ENCODE data around the gene ATP11A. TPM values are rescaled to one million over a fixed set of nuclear protein-coding genes. Genes with fewer than 3 reads are reported as not detected.
"Not testable (repeated sequence)": the region's sequence is repeated elsewhere in the genome, so short reads cannot be mapped to it uniquely, and the experiment has no call there.

Gene ATP11A
- total RNA-seq, 2 donors from 2014 or later, result 15.2 to 38.4 TPM

DNA sequence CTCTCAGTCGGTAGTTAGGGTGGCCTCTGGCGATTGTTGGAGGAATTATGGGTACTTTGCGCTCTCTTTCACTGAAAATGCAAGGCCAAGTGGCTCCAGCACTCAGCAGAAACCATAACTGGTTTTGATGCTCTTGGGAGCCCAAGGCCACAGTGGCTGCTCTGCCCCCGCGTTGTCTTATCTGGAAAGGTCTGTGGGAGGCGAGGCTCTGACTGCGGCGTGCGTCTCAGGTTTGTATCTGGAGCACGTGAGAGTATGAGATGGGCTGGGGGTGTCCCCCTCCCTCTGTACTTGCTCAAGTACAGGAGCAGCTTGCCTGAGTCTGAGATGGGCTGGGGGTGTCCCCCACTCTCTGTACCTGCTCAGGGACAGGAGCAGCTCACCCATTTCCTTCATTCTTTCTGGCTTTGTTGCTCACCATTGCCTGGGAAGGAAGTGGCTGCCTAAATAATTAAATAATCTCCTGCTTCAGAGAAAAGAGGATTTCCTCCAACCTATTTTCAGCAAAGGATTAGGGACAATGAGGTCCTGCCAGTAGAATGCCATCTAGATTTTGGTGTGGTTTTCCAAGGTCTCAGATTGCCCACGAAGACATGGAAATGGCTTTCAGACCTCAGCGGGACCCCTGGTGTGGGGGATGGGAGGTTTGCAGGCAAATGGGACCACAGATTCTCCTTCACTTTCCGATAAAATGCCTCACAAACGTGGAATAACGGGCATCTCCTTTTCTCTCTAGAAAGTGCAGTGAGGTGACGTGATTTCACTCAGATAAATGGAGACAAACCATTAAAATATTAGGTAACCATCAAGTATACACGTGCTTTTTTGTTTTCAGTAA, 14.7 kb downstream of the ATP11A start:
- DNase-seq (ENCODE audit: low spot score) (no peak), ATAC-seq (ENCODE audit: insufficient number of reproducible peaks, low FRiP score, low read depth) (no peak)
- no peaks in the 10 kb centered on the region for H3K9me3 ChIP-seq
- H3K4me1 ChIP-seq (ENCODE audit: control insufficient read depth in 1 of 2, low read depth in 2 of 2), result no peaks in the 10 kb centered on the region
- TF ChIP-seq CTCF (IDR thresholded peaks at IDR 0.05), result no peak
- H3K27ac ChIP-seq, result no peak overlapping the region
- no peaks in the 10 kb centered on the region for H3K27me3 ChIP-seq (replicated peaks; ENCODE audit: insufficient read depth)
- no peaks in the 10 kb centered on the region for H3K36me3 ChIP-seq
- H3K4me3 ChIP-seq, result no peak overlapping the region

- no peak for ATAC-seq (ENCODE audit: insufficient number of reproducible peaks, low FRiP score, low read depth)
- no peak overlapping the region for H3K27ac ChIP-seq
Observed at GRCh38 chr13:112705286-112705685, 15.4 kb downstream of the ATP11A start.

DNA sequence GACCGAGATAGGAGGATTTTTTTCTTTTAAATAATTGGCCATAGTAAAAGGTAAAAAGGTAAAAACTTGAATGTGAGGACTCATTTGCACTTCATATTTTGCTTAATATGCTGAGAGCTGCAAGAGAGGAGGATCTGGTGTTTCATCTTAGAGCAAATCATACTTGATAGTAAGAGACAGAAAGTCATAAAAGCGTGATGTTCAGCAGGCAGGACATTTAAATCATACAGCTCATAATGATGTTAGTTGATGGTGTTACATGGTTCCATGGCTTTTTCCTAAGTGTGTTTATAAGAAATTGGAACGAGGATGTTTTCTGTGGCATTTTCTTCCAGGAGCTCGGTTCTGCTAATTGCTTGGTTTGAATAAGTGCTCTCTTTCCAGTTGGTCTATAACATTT, 16.3 kb downstream of the ATP11A start:
- H3K9me3 ChIP-seq, result no peaks in the 10 kb centered on the region
- no peaks in the 10 kb centered on the region for H3K36me3 ChIP-seq
- H3K4me3 ChIP-seq, result no peak overlapping the region
- TF ChIP-seq CTCF (IDR thresholded peaks at IDR 0.05), result no peak
- no peak overlapping the region for H3K27ac ChIP-seq
- H3K4me1 ChIP-seq (ENCODE audit: control insufficient read depth in 1 of 2, low read depth in 2 of 2), result peaks cover 0 to 2% of the 10 kb centered on the region in 2 donors
- no peaks in the 10 kb centered on the region for H3K27me3 ChIP-seq (replicated peaks; ENCODE audit: insufficient read depth)
- ATAC-seq (ENCODE audit: insufficient number of reproducible peaks, low FRiP score, low read depth) (no peak), DNase-seq (ENCODE audit: low spot score) (no peak)

More at GRCh38 chr13:112705286-112705685, 15.4 kb downstream of the ATP11A start:
- Histone ChIP-seq H3K9me3 (no peaks in the 10 kb centered on the region), H3K4me3 (no peak overlapping the region), H3K36me3 (no peaks in the 10 kb centered on the region), H3K4me1 (ENCODE audit: control insufficient read depth in 1 of 2, low read depth in 2 of 2) (no peaks in the 10 kb centered on the region), H3K27me3 (replicated peaks; ENCODE audit: insufficient read depth) (no peaks in the 10 kb centered on the region)
- no peak for TF ChIP-seq CTCF (IDR thresholded peaks at IDR 0.05)
- DNase-seq (ENCODE audit: low spot score), result no peak

GRCh38 chr13:112708560-112709240, 18.9 kb downstream of the ATP11A start:
- no peak for TF ChIP-seq CTCF (IDR thresholded peaks at IDR 0.05)
- ATAC-seq (ENCODE audit: insufficient number of reproducible peaks, low FRiP score, low read depth) (no peak), DNase-seq (ENCODE audit: low spot score) (no peak)
- Histone ChIP-seq H3K27me3 (replicated peaks; ENCODE audit: insufficient read depth) (no peaks in the 10 kb centered on the region), H3K4me1 (ENCODE audit: control insufficient read depth in 1 of 2, low read depth in 2 of 2) (peaks cover 4 to 16% of the 10 kb centered on the region in 2 donors), H3K4me3 (no peak overlapping the region), H3K36me3 (no peaks in the 10 kb centered on the region), H3K9me3 (no peaks in the 10 kb centered on the region), H3K27ac (no peak overlapping the region)

GRCh38 chr13:112709316-112709715, 19.5 kb downstream of the ATP11A start:
- not testable (repeated sequence) for H3K27me3 ChIP-seq (replicated peaks; ENCODE audit: insufficient read depth); H3K9me3 ChIP-seq; ATAC-seq (ENCODE audit: insufficient number of reproducible peaks, low FRiP score, low read depth); H3K36me3 ChIP-seq; H3K27ac ChIP-seq; DNase-seq (ENCODE audit: low spot score); H3K4me3 ChIP-seq
- H3K4me1 ChIP-seq (ENCODE audit: control insufficient read depth in 1 of 2, low read depth in 2 of 2), result peaks cover 4 to 16% of the 10 kb centered on the region in 2 donors

All from thoracic aorta (tissue), 2 donors.